Renal cortical epithelial cell (primary cell): ENCODE data around the gene SRP54. TPM values are rescaled to one million over a fixed set of nuclear protein-coding genes. Genes with fewer than 3 reads are reported as not detected.
"Not testable (repeated sequence)": the region's sequence is repeated elsewhere in the genome, so short reads cannot be mapped to it uniquely, and the experiment has no call there.

Experiments used
- DNase-seq: peaks from one replicate; pipeline ENCODE4 v3.0.0-alpha.2; 2011; ENCODE audit warnings: low read depth
- total RNA-seq: library from RNA; depleted of rRNA; stranded (reverse); fragments of >200 nt; gene quantifications from 2 replicates; pipeline ENCODE4 v1.2.3, GENCODE V29; 2014

SRP54 gene
- 117 and 122 TPM in 2 replicates for total RNA-seq

- peak; percentile 96 for DNase-seq
These were observed at the start of gene SRP54 for GRCh38 chr14:34982421-34983147. SRP54 (plus strand) TSS chr14:34982992; CDS start chr14:34996710, 13,718 bp downstream.

DNA sequence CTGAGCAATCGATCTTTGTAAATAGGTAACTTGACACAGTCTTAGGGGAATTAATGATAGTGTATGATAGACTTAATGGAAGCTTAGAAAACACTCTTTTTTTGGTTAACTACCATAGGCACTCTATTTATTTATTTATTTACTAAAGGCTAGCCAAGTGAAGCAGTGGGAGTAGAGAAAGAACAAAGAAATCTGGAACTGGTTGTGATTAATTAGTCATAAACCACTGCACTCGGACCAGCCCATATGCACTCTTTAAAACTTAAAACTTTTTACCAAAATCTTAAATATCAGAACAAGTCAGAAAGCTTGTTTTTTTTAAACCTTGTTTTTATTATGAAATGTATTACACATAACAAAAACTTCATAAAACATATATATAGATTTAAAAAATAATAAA, 49.5 kb upstream of the SRP54 start:
- DNase-seq = no peak

GRCh38 chr14:34935488-34935887, 47.3 kb upstream of the SRP54 start:
- no peak for DNase-seq

DNA sequence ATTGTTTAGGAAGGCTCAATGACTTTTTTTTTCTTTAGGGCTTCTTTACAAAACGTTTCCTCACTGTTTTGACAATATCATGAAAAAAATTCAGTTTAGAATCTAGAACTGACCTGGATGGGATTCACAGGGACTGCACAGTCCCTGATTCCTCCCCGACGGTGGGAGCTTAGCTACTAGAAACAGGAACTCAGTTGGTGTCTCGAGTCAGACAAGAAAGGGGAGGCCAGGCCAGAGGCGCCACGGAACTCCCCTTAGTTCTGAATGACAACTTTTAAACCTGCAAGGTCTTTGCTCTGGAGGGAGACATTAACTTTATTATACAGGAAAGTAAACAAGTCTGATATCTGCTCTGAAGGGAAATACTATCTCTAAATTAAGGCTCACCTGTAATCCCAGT, 45.4 kb upstream of the SRP54 start:
- DNase-seq = no peak

GRCh38 chr14:34937876-34938275, 44.9 kb upstream of the SRP54 start:
- DNase-seq = no peak

DNA sequence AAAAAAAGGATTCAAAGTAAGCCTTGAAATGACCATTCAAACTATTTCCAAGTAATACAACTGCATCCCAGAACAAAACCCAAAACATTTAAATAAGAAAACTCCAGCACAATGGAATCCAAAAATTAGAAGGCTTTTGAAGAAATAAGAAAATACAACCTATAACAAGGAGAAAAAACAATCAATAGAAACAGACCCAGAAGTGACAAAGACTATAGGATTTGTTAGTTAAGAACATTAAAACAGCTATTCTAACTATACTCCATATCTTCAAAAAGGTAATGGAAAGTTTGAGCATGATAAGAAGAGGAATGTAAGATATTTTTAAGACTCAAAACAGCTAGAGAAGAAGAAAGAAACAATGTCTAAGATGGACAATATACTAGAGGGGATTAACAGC, 39.3 kb upstream of the SRP54 start:
- DNase-seq = no peak

- no peak for DNase-seq
These were observed 38.0 kb upstream of the SRP54 start for GRCh38 chr14:34944744-34945143.

GRCh38 chr14:34946699-34947098, 36.1 kb upstream of the SRP54 start:
- no peak for DNase-seq

DNA sequence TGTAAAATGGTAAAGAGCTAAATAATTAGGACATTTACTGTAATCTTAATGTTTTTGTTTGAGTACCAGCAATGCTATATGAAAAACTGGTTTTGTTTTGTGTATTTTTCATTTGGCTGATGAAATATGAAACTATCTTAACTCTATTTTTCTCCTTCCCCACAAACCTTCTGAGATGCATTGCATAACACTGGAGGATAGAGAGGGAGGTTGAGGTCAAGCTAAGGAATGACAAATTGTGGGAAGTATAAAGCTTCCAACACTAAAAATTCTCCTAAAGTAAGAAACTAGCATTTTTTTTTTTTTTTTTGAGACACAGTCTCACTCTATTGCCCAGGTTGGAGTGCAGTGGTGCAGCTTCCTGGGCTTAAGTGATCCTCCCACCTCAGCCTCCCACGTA, 31.5 kb upstream of the SRP54 start:
- DNase-seq = no peak

- DNase-seq = no peak
These were observed 25.9 kb upstream of the SRP54 start for GRCh38 chr14:34956931-34957330.

DNA sequence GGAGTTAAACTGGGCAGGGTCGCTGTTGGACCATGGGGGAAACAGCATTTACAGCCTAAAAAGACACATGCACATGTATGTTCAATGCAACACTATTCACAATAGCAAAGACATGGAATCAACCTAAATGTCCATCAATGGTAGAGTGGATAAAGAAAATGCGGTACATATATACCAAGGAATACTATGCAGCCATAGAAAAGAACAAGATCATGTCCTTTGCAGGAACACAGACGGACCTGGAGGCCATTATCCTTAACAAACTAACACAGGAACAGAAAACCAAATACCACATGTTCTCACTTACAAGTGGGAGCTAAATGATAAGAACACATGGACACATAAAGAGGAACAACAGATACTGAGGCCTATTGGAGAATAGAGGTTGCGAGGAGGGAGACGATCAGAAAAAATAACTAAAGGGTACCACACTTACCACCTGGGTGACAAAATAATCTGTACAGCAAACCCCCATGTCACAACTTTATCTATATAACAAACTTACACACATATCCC, 25.0 kb upstream of the SRP54 start:
- DNase-seq = no peak

GRCh38 chr14:34962106-34962505, 20.7 kb upstream of the SRP54 start:
- DNase-seq = not testable (repeated sequence)

- no peak for DNase-seq
These were observed 17.6 kb upstream of the SRP54 start for GRCh38 chr14:34964977-34965764.

DNA sequence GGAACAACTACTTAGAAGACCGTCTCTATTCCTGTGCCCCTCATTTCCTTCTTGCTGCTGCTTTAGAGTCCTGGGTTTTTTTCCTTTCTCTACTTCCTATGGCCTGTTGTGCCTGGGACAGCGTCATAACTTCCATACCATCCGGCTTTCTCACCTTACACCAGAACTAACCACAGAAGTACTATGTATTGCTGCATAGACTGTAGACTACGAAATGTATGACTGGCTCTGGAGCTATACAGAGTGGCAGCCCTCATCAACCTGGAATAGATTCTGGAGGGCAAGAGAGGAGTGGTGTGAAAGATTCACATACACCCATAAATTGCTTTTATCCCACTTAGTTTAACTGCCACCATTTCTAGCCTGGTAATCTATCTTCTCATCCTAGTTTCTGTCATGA, 16.9 kb upstream of the SRP54 start:
- no peak for DNase-seq

DNA sequence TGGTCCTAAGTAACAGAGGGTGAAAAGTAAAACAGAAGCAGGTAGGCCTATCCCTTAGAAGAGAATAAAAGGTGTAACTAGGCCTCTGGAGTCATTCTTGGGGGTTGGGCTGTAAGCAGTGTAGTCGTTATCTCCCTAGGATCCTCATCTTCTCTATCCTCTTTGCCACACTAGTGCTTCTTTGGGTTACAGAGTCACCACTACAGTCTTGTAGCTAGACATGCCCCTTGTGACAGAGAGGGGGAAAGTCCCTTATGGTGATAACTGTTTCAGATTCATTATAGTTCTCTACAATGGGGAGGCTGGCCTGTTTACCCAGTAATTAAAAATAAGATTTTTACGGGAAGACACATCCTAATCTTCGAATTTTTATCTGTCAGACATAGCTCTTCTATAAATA, 16.4 kb upstream of the SRP54 start:
- no peak for DNase-seq

DNA sequence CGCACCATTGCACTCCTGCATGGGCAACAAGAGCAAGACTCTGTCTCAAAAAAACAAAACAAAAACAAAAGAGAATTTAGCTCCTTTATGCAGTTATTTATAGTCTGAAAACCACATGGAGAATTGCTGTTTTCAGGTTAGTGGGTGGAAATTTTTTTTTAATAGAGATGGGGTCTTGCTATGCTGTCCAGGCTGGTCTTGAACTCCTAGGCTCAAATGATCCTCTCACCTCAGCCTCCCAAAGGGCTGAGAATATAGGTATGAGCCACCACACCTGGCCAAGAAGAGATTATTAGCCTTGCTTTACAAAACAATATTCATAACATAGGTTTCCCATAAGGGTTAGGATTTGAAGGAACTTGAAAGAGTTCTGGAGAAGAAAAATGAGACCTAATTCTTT, 12.1 kb upstream of the SRP54 start:
- DNase-seq = no peak

GRCh38 chr14:34971381-34971780, 11.4 kb upstream of the SRP54 start:
- DNase-seq = peak; percentile 31

DNA sequence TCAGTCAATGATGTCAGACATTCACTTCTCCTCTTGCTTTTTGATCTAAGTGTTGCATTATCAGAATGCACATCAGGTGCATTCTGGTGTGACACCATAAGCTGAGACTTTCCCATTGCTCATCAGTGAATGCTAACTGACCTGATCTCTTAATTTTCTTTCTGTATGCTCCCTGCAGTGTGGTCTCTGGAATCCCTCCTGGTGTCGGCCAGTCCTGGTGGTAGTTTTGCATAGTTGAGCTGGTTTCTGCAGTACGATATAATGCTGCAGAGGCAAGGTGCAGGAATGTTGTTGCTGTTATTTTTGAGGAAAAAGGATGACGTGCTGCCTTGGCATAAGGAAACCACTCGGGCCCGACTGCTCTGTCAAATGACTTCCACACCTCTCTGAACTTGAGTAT, 11.0 kb upstream of the SRP54 start:
- DNase-seq = peak; percentile 22

- DNase-seq = no peak
These were observed 4.3 kb upstream of the SRP54 start for GRCh38 chr14:34978444-34978843.

- DNase-seq = no peak
These were observed 2.4 kb upstream of the SRP54 start for GRCh38 chr14:34980337-34980900.

DNA sequence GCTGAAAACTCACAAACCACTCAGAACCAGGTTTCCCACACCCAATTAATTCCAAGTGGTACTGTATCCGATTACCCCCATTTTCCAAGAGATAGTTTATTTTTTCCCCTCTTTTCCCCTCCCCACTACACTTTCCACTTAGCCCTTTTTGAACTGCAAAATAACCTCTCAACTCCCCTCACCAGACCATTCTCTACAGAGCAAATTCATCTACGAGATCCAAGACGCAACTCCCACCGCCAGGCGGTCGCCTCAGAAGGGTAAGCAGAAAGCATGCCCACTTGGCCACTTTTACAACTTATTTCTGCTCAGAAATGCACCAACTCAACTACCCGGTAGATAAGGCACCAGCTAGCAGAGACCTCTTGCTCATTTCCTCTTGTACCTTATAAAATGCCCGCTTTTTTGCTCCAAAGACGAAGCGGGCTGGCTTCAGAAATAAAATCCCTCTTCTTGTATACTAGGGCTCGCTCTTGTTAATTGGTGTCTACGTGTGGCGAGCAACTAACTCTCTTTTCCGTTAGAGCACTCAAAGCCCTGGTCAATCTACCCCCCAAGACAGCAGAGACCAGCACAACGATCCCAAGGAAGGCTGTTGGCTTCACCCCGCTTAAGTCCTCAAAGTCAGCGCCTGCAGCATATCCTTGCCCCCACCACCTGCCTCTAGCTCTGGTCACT, 910 bp upstream of the SRP54 start:
- no peak for DNase-seq

DNA sequence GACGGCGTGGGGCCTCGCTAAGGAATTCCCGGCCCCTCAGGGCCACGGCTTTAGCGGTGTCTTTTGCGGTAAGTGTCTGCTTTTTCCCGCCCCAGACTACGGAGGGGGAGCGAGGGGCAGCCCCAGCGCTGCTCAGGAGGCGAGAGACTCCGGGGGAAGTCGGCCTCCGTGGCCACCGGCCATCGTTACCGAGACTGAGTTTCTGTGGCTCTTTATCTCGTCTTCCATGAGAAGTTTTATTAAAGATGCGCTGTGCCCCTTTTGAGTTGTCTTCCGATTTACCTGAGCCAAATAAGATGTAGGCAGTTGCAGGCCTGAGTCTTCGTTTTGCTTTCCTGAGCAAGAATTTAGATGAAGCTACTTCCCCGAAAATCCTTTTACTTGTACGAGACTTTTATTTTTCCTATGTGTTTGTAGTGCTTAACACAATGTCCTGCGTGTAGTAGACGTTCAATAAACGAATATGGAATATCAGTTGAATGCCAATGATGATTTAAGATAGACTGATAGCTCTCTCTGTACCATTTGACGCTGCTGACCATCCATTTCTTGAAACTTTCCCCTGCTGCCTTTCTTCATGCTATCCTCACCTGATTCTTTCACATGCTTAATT, 462 bp downstream of the SRP54 start:
- no peak for DNase-seq
